Activated naive CD4-positive, alpha-beta T cell treated with anti-CD3 and anti-CD28 coated beads, Interleukin-2, amount 50 U/mL, for 72 hours (primary cell): ENCODE measurements around the gene KMO. TPM values are rescaled to one million over a fixed set of nuclear protein-coding genes. Genes with fewer than 3 reads are reported as not detected.

Source experiments
- ATAC-seq, 2 donors: fragments of 150-1000 bp; cut with Tn5 transposase; 2 replicates each; pipeline ENCODE4 v1.10.0; 2021; ENCODE audit warnings: mild to moderate bottlenecking in 2 of 2, moderate library complexity in 2 of 2
- DNase-seq, 2 donors: peaks; one replicate each; pipeline ENCODE4 v3.0.0; 2021 to 2022; ENCODE audit warnings: low spot score in 2 of 2
- H3K27ac Mint-ChIP-seq, 2 donors: one replicate each; pipeline ENCODE4 v1.8.0; 2022; ENCODE audit warnings: mild to moderate bottlenecking in 2 of 2, mixed read lengths in 2 of 2
- H3K36me3 Mint-ChIP-seq, 2 donors: one replicate each; pipeline ENCODE4 v1.8.0; 2022; ENCODE audit warnings: mixed read lengths in 2 of 2
- H3K9me3 Mint-ChIP-seq, 2 donors: one replicate each; pipeline ENCODE4 v1.8.0; 2022; ENCODE audit warnings: mixed read lengths in 2 of 2
- total RNA-seq, 2 donors: library from RNA; stranded (reverse); gene quantifications; one replicate each; pipeline ENCODE4 v1.2.3, GENCODE V29; 2022

KMO gene
- total RNA-seq, 2 donors from 2014 or later, result not detected

GRCh38 chr1:241630476-241630875 is 98.3 kb downstream of the KMO start:
- ATAC-seq, result no peak
- no peak overlapping the region for H3K27ac Mint-ChIP-seq

DNA sequence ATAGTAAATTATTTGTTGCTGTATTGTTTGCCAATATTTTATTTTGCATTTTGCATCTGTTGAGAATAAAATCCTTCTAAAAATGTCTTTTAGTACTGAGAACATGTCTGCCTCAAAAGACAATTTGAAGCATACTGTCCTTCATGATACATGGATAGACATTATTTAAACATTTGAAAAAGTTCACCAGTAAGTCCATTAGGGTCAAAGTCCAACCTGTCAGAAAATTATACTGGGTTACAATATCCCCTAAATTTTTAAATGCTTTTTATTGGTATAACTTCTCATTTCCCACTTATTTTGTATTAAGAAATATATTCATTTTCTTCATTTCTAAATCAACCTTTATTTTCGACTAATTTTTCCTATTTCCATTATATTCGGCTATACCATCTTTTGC is 98.7 kb downstream of the KMO start:
- peaks cover 9 to 32% of the 10 kb centered on the region in 2 donors for H3K36me3 Mint-ChIP-seq
- no peak overlapping the region for H3K27ac Mint-ChIP-seq
- ATAC-seq (no peak), DNase-seq (no peak)
- peaks cover 0 to 4% of the 10 kb centered on the region in 2 donors for H3K9me3 Mint-ChIP-seq

More at GRCh38 chr1:241630476-241630875, 98.3 kb downstream of the KMO start:
- Mint-ChIP-seq H3K36me3 (peaks cover 8 to 28% of the 10 kb centered on the region in 2 donors), H3K9me3 (peaks cover 0 to 4% of the 10 kb centered on the region in 2 donors)
- no peak for DNase-seq

DNA sequence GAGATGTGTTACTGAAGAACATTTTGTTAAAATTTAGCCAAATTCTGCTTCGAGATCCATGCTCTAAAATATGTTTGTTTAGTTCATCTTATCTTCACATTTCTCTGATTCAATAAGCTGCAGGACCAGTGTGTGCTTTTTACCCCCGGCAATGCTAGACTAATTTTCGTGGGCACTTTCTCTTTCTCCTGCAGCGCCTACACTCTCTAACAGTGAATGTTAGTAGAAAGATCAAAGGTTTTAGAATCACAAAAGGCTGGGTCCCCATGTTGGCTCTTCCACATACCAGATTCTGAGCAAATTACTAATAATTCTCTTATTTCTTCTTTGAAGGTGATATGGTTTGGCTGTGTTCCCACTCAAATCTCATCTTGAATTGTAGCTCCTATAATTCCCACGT is 99.5 kb downstream of the KMO start:
- Mint-ChIP-seq H3K36me3 (peaks cover 9 to 32% of the 10 kb centered on the region in 2 donors), H3K27ac (no peak overlapping the region), H3K9me3 (peaks cover 0 to 4% of the 10 kb centered on the region in 2 donors)
- ATAC-seq, result no peak
- DNase-seq, result no peak

- peaks cover 0 to 4% of the 10 kb centered on the region in 2 donors for H3K9me3 Mint-ChIP-seq
- no peak overlapping the region for H3K27ac Mint-ChIP-seq
- ATAC-seq (no peak), DNase-seq (no peak)
- H3K36me3 Mint-ChIP-seq, result peaks cover 13 to 32% of the 10 kb centered on the region in 2 donors
These were observed 100.8 kb downstream of the KMO start for GRCh38 chr1:241632987-241633386.

- ATAC-seq (no peak), DNase-seq (no peak)
- H3K9me3 Mint-ChIP-seq, result peaks cover 2 to 4% of the 10 kb centered on the region in 2 donors
- no peak overlapping the region for H3K27ac Mint-ChIP-seq
- peaks cover 22 to 42% of the 10 kb centered on the region in 2 donors for H3K36me3 Mint-ChIP-seq
These were observed 103.5 kb downstream of the KMO start for GRCh38 chr1:241635556-241636152.

DNA sequence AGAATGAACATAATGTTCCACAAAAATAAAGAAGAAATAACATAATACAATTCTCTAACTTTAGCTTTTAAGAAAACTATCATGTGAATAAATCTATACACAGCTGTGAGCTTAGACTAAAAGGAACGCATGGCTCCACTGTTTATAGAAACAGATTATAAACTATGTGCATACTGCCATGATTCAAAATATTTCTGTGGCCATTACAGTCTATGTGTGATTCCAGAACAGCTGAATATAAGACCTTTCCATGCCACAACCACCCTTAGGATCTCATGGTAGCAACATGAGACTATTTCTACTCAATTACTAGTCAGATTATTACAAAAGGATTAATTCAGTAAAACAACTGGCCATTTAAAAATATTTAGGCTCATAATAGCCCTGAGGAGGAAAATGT is 104.1 kb downstream of the KMO start:
- ATAC-seq (no peak), DNase-seq (no peak)
- H3K36me3 Mint-ChIP-seq, result peaks cover 22 to 46% of the 10 kb centered on the region in 2 donors
- no peak overlapping the region for H3K27ac Mint-ChIP-seq
- peaks cover 3 to 4% of the 10 kb centered on the region in 2 donors for H3K9me3 Mint-ChIP-seq

GRCh38 chr1:241637046-241637590 is 104.9 kb downstream of the KMO start:
- ATAC-seq (no peak), DNase-seq (no peak)
- Mint-ChIP-seq H3K9me3 (peaks cover 5 to 11% of the 10 kb centered on the region in 2 donors), H3K27ac (no peak overlapping the region), H3K36me3 (peaks cover 22 to 44% of the 10 kb centered on the region in 2 donors)

DNA sequence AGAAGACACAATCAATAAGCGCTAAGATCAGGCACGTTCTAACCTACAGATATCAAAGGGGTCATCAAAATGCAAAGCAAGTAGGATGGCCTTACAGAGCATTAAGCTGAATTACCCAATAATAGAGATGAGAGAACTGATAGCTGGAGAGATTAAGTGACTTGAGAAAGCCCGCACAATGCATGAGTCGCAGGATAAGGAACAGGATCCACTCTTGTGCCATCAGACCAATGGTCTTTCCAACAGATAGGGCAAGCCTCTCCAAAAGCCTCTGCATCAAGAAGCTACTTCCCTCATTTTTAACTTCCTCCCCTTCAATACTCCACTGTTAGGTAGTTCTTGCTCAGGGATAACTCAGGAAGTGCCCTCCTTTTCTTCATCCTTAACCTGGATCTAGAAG is 105.4 kb downstream of the KMO start:
- no peak for ATAC-seq
- H3K9me3 Mint-ChIP-seq, result peaks cover 10 to 15% of the 10 kb centered on the region in 2 donors
- H3K27ac Mint-ChIP-seq, result no peak overlapping the region

GRCh38 chr1:241638099-241638682 is 106.0 kb downstream of the KMO start:
- peaks cover 10 to 17% of the 10 kb centered on the region in 2 donors for H3K9me3 Mint-ChIP-seq
- ATAC-seq (no peak), DNase-seq (no peak)
- H3K27ac Mint-ChIP-seq, result no peak overlapping the region
- H3K36me3 Mint-ChIP-seq, result peaks cover 26 to 46% of the 10 kb centered on the region in 2 donors

More for the DNA sequence above, 105.4 kb downstream of the KMO start:
- DNase-seq, result no peak
- H3K36me3 Mint-ChIP-seq, result peaks cover 26 to 46% of the 10 kb centered on the region in 2 donors

- ATAC-seq, result no peak
- Mint-ChIP-seq H3K9me3 (peaks cover 10 to 21% of the 10 kb centered on the region in 2 donors), H3K36me3 (peaks cover 26 to 42% of the 10 kb centered on the region in 2 donors), H3K27ac (peak overlapping the region; percentile 85 to 90)
- no peak for DNase-seq
These were observed 106.9 kb downstream of the KMO start for GRCh38 chr1:241638909-241639622.

DNA sequence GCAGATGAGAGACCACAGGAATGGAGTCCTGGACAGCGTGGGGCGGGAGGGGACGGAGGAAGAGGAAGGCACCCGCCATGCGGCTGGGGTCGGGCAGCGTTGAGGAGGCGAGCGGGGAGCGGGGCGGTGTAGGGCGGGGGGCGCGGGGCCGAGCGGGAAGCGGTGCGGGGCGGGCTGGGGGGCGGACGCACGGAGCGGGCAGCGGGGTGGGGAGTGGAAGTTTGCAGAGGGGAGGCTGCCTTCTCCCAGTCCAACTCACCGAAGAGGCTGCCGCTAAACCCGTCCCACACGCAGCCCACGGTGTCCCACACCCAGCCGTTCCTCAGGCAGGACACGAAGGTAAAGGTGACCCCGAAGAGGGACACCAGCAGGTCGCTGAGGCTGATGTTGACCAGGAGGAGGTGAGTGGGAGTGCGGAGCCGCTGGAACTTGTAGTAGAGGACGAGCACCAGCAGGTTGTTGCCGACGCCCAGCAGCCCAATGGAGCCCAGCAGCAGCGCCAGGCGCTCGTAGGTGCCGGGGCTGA is 107.5 kb downstream of the KMO start:
- H3K36me3 Mint-ChIP-seq, result peaks cover 26 to 37% of the 10 kb centered on the region in 2 donors
- H3K27ac Mint-ChIP-seq, result peak overlapping the region; percentile 85 to 90
- peak in 1 of 2 donors; percentile 29 for DNase-seq
- H3K9me3 Mint-ChIP-seq, result peaks cover 10 to 21% of the 10 kb centered on the region in 2 donors
- peak; percentile 25 to 26 for ATAC-seq

DNA sequence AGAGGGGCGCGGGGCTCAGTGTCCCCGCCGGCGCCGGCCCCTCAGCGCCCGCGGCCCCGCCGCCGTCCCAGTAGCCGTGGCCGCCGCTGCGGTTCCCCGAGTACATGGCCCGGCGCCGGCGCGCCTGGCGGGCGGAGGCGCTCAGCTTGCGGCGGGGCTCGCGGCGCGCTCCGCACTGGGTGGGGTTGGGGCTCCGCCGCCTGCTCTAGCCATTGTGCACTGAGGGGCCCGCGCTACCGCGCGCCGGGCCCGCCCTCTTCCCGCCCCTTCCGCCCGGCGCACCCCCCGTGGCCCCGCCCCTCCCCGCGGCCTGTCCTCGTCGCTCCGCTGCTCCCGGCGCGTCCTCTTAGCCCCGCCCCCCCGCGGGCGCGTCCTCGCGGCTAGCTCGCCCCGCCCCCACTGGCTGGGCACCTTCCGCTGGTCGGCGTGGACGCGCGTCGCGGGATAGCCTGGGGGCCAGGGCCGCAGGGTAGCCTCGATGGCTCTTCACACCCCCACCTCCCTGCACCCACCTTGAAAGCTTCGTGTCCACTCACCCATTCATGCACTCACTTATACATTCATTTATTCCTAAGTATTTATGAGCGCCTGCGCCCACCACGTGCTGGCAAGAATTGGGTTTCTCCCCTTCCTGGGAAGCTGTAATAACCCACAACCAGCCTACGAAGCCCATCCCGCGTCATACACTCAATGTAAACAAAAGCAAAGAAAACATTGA is 108.1 kb downstream of the KMO start, which contains the start of the genes CHML and OPN3:
TSS of gene CHML (minus strand) at position 221 of the 718 bp plus-strand sequence. CDS start 4,603 bp downstream, outside the sequence.
TSS of gene OPN3 (minus strand) at position 221 of the 718 bp plus-strand sequence. CDS start at position 106, 115 bp downstream.
- Mint-ChIP-seq H3K36me3 (peaks cover 20 to 31% of the 10 kb centered on the region in 2 donors), H3K27ac (peak within 1 kb of the TSS; percentile 85 to 90), H3K9me3 (peaks cover 10 to 18% of the 10 kb centered on the region in 2 donors)
- peak; percentile 92 to 96 for DNase-seq
- ATAC-seq, result peak; percentile 97 to 98

GRCh38 chr1:241640867-241641622 is 108.9 kb downstream of the KMO start:
- peaks cover 17 to 25% of the 10 kb centered on the region in 2 donors for H3K36me3 Mint-ChIP-seq
- H3K27ac Mint-ChIP-seq, result peak overlapping the region; percentile 67 to 73
- DNase-seq (no peak), ATAC-seq (no peak)
- peaks cover 10 to 17% of the 10 kb centered on the region in 2 donors for H3K9me3 Mint-ChIP-seq

DNA sequence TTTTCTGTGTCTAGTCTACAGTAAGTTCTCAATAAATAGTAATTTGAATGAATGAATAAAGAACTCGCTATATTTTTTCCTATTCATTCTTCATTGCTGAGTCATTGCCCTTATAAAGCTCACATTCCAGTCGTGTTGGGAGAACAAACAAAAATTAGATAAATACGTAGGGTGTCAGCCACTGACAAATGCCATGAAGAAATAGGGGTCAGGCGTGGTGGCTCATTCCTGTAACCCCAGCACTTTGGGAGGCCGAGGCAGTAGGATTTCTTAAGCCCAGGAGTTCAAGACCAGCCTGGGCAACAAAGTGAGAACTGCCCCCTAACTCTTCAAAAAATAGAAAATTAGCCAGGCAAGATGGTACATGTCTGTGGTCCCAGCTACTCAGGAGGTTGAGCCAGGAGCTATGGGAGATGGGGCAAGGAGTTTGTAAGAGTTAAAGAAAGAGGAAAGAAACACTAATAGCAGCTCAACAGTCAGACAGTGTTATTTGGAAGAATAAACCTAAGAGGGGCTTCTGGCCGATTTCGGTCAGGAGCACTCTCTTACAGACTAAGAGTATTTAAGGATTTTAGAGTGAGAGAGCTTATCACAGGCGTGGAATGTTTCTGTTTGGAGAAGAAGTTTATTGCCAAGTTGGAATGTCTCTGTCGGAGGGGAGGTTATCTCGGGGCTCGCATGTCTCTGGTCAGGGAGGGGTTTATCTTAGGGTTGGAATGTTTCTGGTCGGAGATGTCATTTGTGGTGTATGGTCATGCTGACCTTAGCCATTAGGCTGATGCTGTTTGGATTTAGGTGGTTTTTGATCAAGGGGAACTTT is 109.8 kb downstream of the KMO start:
- H3K36me3 Mint-ChIP-seq, result peaks cover 17 to 25% of the 10 kb centered on the region in 2 donors
- H3K27ac Mint-ChIP-seq, result no peak overlapping the region
- ATAC-seq (no peak), DNase-seq (no peak)
- H3K9me3 Mint-ChIP-seq, result peaks cover 10 to 17% of the 10 kb centered on the region in 2 donors

DNA sequence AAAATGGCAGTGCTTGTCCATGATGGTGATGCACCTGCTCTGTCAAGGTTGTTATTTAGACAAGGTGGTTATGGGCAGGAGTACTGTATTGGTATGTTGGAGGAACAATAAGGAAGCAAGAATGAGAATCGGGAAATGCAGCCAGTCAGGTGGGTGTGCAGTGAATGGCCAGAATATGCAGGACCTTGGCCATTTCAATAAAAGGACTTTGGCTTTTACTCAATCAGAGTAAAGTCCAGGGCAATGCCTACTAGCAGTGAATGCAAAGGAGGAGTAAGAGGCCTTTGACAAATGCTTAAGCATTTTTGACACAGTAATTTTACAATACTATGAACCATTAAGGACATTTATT is 110.4 kb downstream of the KMO start:
- Mint-ChIP-seq H3K36me3 (peaks cover 17 to 25% of the 10 kb centered on the region in 2 donors), H3K9me3 (peaks cover 10 to 17% of the 10 kb centered on the region in 2 donors), H3K27ac (no peak overlapping the region)
- no peak for DNase-seq
- ATAC-seq, result no peak
